Epithelial cell of esophagus (primary cell): Measurements from ENCODE around the gene FIG4.
"Not testable (repeated sequence)": the region's sequence is repeated elsewhere in the genome, so short reads cannot be mapped to it uniquely, and the experiment has no call there.

ENCODE experiments used
- DNase-seq: peaks from one replicate; pipeline ENCODE4 v3.0.0; 2010; ENCODE audit warnings: low read depth
- H3K4me3 ChIP-seq: 2 replicates; pipeline ENCODE4 v1.5.1; 2011; ENCODE audit warnings: mild to moderate bottlenecking, low read length, control low read depth
- TF ChIP-seq, protein P1 (sequence below): IDR thresholded peaks from 2 replicates; pipeline ENCODE4 v1.5.1; 2011; ENCODE audit warnings: low read depth, mild to moderate bottlenecking, low read length, control low read depth, inconsistent platforms; ENCODE audit not compliant: insufficient read depth; ENCODE audit errors: missing control alignments

Gene FIG4

DNA sequence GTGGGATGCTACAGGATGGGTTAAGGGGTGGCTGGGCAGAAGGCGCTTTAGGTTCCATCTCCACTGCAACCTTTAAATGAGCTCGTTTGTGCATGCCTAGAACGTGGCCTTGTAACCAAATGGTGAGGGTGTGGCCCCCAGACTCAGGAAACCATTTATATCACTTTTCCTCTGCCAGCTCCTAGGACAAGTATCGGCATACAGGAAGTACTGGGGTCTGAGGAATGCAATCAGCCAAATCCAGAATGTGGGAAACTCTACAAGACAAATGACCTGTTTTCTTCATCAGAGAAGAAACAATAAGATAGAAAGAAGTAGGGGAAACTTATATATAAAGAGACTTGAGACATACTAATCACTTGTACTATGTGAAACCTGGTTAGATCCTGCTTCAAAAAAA, 21.3 kb upstream of the FIG4 start:
- TF ChIP-seq, protein P1, sequence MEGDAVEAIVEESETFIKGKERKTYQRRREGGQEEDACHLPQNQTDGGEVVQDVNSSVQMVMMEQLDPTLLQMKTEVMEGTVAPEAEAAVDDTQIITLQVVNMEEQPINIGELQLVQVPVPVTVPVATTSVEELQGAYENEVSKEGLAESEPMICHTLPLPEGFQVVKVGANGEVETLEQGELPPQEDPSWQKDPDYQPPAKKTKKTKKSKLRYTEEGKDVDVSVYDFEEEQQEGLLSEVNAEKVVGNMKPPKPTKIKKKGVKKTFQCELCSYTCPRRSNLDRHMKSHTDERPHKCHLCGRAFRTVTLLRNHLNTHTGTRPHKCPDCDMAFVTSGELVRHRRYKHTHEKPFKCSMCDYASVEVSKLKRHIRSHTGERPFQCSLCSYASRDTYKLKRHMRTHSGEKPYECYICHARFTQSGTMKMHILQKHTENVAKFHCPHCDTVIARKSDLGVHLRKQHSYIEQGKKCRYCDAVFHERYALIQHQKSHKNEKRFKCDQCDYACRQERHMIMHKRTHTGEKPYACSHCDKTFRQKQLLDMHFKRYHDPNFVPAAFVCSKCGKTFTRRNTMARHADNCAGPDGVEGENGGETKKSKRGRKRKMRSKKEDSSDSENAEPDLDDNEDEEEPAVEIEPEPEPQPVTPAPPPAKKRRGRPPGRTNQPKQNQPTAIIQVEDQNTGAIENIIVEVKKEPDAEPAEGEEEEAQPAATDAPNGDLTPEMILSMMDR = no peak
- no peak overlapping the region for H3K4me3 ChIP-seq
- DNase-seq = no peak

DNA sequence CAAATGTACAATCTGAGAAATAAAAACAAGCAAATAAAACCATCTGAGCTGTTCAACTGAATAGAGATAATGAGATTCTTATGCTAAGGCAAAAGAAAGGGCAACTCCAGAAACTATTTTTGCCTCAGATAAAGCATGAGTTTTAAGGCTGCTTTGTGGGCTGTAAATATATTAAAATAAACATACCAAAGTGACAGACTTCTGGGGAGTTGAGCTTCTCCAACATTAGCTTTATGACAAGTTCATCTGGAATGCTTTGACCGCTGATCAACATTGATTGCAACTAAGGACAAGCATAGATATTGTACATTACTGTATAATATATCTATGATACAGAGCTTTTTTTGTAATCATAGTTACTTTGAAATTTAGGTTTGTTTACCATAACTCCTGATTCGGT, 19.4 kb upstream of the FIG4 start:
- no peak overlapping the region for H3K4me3 ChIP-seq
- no peak for DNase-seq
- TF ChIP-seq, protein P1 = no peak

DNA sequence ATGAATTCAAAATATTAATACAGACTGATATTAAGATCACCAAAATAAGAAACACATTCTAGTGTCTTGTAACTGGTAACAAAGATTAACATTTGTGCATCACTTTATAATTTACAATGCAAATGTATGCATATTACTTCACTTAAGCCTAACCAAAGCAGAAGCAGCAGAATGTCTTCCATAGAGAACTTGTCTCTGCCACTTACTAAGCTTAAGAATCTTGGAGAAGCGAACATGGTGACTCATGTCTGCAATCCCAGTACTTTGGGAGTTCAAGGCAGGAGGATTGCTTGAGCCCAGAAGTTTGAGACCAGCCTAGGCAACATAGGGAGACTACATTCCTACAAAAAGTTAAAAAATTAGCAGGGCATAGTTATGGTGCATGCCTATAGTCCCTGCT, 18.9 kb upstream of the FIG4 start:
- TF ChIP-seq, protein P1 = no peak
- H3K4me3 ChIP-seq = no peak overlapping the region
- no peak for DNase-seq

DNA sequence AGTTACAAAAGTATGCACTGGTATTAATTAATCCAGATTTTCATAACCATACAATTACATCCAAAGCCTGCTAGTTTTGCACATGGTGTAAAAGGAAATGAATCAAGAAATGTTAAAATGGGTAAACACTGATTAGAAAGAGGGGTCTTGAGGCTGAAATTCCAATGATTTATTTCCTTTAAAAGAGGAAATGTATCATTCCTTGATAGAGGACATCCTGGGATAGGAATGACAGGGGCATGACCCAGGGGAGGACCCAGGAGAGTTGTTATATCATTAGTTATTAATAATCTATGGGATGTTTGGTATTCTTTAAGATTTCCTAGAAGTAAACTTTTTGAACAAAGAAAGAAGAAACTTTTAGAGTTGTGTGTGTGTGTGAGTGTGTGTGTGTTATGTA, 18.3 kb upstream of the FIG4 start:
- TF ChIP-seq, protein P1 = no peak
- no peak for DNase-seq
- H3K4me3 ChIP-seq = no peak overlapping the region

DNA sequence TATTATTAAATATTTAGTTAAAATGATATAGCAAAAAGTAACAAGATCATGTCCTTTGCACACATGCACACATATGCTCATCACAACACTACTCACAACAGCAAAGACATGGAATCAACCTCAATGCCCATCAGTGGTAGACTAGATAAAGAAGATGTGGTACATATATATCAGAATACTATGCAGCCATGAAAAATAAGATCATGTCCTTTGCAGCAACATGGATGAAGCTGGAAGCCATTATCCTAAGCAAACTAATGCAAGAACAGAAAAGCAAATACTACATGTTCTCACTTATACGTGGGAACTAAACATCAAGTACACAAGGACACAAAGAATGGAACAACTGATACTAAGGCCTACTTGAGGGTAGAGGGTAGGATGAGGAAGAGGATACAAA, 14.4 kb upstream of the FIG4 start:
- no peak for DNase-seq

DNA sequence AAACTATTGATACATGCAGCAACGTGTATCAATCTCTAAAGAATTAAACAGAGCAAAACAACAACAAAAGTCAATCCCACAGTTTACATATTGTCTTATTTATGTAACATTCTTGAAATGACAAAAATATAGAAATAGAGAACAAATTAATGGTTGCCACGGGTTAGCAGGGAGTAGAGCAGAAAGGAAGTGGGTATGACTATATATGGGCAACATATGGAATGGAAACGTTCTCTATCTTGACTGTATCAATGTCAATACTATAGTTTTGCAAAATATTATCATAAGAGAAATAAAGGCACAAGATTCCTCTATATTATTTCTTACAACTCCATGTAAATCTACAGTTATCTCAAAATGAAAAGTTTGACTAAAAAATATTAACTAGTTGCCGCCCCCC, 12.9 kb upstream of the FIG4 start:
- DNase-seq = no peak
- H3K4me3 ChIP-seq = no peak overlapping the region
- TF ChIP-seq, protein P1 = no peak

More for the DNA sequence above, 14.4 kb upstream of the FIG4 start:
- TF ChIP-seq, protein P1 = no peak
- H3K4me3 ChIP-seq = no peak overlapping the region

DNA sequence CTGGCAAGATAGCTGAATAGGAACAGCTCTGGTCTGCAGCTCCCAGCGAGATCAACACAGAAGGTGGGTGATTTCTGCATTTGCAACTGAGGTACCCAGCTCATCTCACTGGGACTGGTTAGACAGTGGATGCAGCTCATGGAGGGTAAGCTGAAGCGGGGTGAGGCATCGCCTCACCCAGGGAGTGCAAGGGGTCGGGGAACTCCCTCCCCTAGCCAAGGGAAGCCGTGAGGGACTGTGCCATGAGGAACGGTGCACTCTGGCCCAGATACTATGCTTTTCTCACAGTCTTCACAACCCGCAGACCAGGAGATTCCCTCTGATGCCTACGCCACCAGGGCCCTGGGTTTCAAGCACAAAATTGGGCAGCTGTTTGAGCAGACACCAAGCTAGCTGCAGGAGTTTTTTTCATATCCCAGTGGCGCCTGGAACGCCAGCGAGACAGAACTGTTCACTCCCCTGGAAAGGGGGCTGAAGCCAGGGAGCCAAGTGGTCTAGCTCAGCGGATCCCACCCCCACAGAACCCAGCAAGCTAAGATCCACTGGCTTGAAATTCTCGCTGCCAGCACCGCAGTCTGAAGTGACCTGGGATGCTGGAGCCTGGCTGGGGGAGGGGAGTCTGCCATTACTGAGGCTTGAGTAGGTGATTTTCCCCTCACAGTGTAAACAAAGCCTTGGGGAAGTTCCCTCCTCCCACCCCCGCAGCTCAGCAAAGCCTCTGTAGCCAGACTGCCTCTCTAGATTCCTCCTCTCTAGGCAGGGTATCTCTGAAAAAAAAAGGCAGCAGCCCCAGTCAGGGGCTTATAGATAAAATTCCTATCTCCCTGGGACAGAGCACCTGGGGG, 12.2 kb upstream of the FIG4 start:
- DNase-seq = peak; percentile 50
- H3K4me3 ChIP-seq = not testable (repeated sequence)
